SK-N-SH (cell line): ENCODE measurements around the gene TRPM7. TPM values are rescaled to one million over a fixed set of nuclear protein-coding genes. Genes with fewer than 3 reads are reported as not detected.

Source experiments
- CTCF ChIA-PET: fragments of 300-600, 350-600 bp; formaldehyde crosslinking; extraction: SDS; loops from one replicate; lab custom pipeline; 2021; lab: Yijun Ruan, JAX
- POLR2A ChIA-PET: fragments of 350-600 bp; sonication (Branson Sonifier 250); formaldehyde crosslinking; extraction: SDS; loops from one replicate; lab custom pipeline; 2020; ENCODE audit warnings: antibody characterized with exemption, inconsistent platforms; lab: Yijun Ruan, JAX
- DNase-seq: peaks from one replicate; pipeline ENCODE4 v3.0.0; 2012
- H2AFZ ChIP-seq: fragments of 200-600 bp; sonication (generic); 2 replicates; pipeline ENCODE4 v1.8.1; 2016; ENCODE audit warnings: antibody characterized with exemption, mild to moderate bottlenecking, low read depth
- H3F3A ChIP-seq: fragments of 200-600 bp; sonication (generic); replicated peaks from 2 replicates; pipeline ENCODE3; 2016; ENCODE audit warnings: antibody characterized with exemption, mild to moderate bottlenecking; ENCODE audit not compliant: insufficient read depth
- H3K27ac ChIP-seq, 2 experiments: fragments of 200-500 bp in 1 of 2; fragments of 200-600 bp in 1 of 2; sonication (Bioruptor generic) in 1 of 2; sonication (generic), shearing (Covaris generic) in 1 of 2; 2 replicates each; pipeline versions ENCODE4 v1.5.1 to v1.6.1; 2014 to 2016; ENCODE audit warnings: low read depth in 2 of 2, inconsistent platforms in 1 of 2, low read length in 1 of 2, mild to moderate bottlenecking in 1 of 2, mixed read lengths in 1 of 2
- H3K27me3 ChIP-seq: fragments of 200-600 bp; sonication (generic), shearing (Covaris generic); 2 replicates; pipeline ENCODE4 v1.6.1; 2016; ENCODE audit warnings: mixed run types; ENCODE audit not compliant: insufficient read depth
- H3K36me3 ChIP-seq, 2 experiments: fragments of 200-500 bp in 1 of 2; fragments of 200-600 bp in 1 of 2; sonication (Bioruptor generic) in 1 of 2; sonication (generic) in 1 of 2; replicated peaks in 1 of 2; 2 replicates each; pipeline versions ENCODE3 to v1.5.1; 2014 to 2016; ENCODE audit warnings: low read length in 1 of 2, mild to moderate bottlenecking in 1 of 2; ENCODE audit not compliant: insufficient read depth in 2 of 2, control insufficient read depth in 1 of 2
- H3K4me1 ChIP-seq, 2 experiments: fragments of 200-500 bp in 1 of 2; fragments of 200-600 bp in 1 of 2; sonication (Bioruptor generic) in 1 of 2; sonication (generic), shearing (Covaris generic) in 1 of 2; 2 replicates each; pipeline versions ENCODE4 v1.5.1 to v1.6.1; 2014 to 2016; ENCODE audit warnings: low read depth in 1 of 2, low read length in 1 of 2, mixed run types in 1 of 2; ENCODE audit not compliant: insufficient read depth in 2 of 2, control insufficient read depth in 1 of 2
- H3K4me2 ChIP-seq: fragments of 200-600 bp; sonication (generic), shearing (Covaris generic); 2 replicates; pipeline ENCODE4 v1.6.1; 2017; ENCODE audit warnings: mixed run types
- H3K4me3 ChIP-seq, 2 experiments: fragments of 200-500 bp in 1 of 2; fragments of 200-600 bp in 1 of 2; sonication (Bioruptor generic) in 1 of 2; sonication (generic), shearing (Covaris generic) in 1 of 2; 2 replicates each; pipeline versions ENCODE4 v1.5.1 to v1.8.1; 2014 to 2016; ENCODE audit warnings: low read depth in 2 of 2, inconsistent platforms in 1 of 2, low read length in 1 of 2, mild to moderate bottlenecking in 1 of 2, mixed read lengths in 1 of 2, moderate library complexity in 1 of 2
- H3K79me2 ChIP-seq: fragments of 200-600 bp; sonication (generic); 2 replicates; pipeline ENCODE4 v1.8.1; 2017; ENCODE audit warnings: mild to moderate bottlenecking; ENCODE audit not compliant: insufficient read depth
- H3K9ac ChIP-seq: fragments of 200-600 bp; sonication (generic); 2 replicates; pipeline ENCODE4 v1.6.1; 2017; ENCODE audit warnings: mixed run types
- H3K9me2 ChIP-seq: fragments of 200-600 bp; sonication (generic); 2 replicates; pipeline ENCODE4 v1.6.1; 2017; ENCODE audit warnings: mixed run types
- H3K9me3 ChIP-seq: fragments of 200-600 bp; sonication (generic); 2 replicates; pipeline ENCODE4 v1.6.1; 2017; ENCODE audit warnings: mixed run types, mild to moderate bottlenecking, moderate library complexity
- H4K20me1 ChIP-seq: fragments of 200-600 bp; sonication (generic); 2 replicates; pipeline ENCODE4 v1.6.1; 2017; ENCODE audit warnings: mild to moderate bottlenecking, mixed run types; ENCODE audit not compliant: insufficient read depth
- FOXM1 ChIP-seq: IDR thresholded peaks from 2 replicates; pipeline ENCODE4 v1.4.0; 2012; ENCODE audit warnings: low read depth, mild to moderate bottlenecking
- MEF2A ChIP-seq: IDR thresholded peaks from 2 replicates; pipeline ENCODE4 v1.4.0; 2012; ENCODE audit warnings: low read depth, borderline replicate concordance
- TAF1 ChIP-seq: IDR thresholded peaks from 2 replicates; pipeline ENCODE4 v1.6.1; 2012; ENCODE audit warnings: low read depth, mild to moderate bottlenecking, low read length, moderate library complexity, borderline replicate concordance
- YY1 ChIP-seq: IDR thresholded peaks from 2 replicates; pipeline ENCODE4 v1.4.0; 2012; ENCODE audit warnings: low read depth, mild to moderate bottlenecking
- WGBS: methylation state at CpG from one replicate; pipeline ENCODE4 v1.1.6; 2017; ENCODE audit warnings: low lambda C conversion rate; 5-methylcytosine and 5-hydroxymethylcytosine counted together
- polyA plus RNA-seq, 3 experiments: library from polyadenylated mRNA; depleted of rRNA; stranded (reverse); fragments of >200 nt; gene quantifications; 2 replicates each; pipeline ENCODE4 v1.2.3, GENCODE V29; 2012
- TF ChIP-seq, protein P1 (sequence below): IDR thresholded peaks from 2 replicates; pipeline ENCODE4 v1.4.0; 2012; ENCODE audit warnings: low read depth
- TF ChIP-seq, protein P2 (sequence below): IDR thresholded peaks from 2 replicates; pipeline ENCODE4; 2012
- TF ChIP-seq, protein P3 (sequence below): IDR thresholded peaks from 2 replicates; pipeline ENCODE4 v1.6.1; 2012; ENCODE audit warnings: mild to moderate bottlenecking, low read depth, low read length, moderate library complexity

TRPM7 gene
- polyA plus RNA-seq, 1 of the 3 experiments (the other 2 are of a cell fraction), result 5.1 TPM

DNA sequence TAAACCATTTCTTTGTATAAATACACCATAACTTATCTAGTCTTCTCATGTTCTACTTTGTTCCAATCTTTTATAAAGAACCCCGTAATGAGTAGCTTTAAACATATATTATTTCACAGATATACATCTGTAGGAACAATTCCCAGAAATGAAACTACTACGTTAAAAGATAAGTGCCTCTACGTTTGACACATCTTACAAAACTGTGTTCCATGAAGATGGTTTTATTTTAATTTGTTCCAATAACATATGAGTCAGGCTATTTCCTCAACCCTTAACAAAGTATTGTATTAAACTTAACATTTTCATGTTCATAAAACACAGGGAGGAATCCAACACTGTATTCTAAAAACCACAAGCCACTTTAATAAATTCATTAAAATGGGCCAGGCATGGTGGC, 52.9 kb downstream of the TRPM7 start (continued):
- TF ChIP-seq YY1, result no peak
- TF ChIP-seq, all 33 proteins: peak for 0

DNA sequence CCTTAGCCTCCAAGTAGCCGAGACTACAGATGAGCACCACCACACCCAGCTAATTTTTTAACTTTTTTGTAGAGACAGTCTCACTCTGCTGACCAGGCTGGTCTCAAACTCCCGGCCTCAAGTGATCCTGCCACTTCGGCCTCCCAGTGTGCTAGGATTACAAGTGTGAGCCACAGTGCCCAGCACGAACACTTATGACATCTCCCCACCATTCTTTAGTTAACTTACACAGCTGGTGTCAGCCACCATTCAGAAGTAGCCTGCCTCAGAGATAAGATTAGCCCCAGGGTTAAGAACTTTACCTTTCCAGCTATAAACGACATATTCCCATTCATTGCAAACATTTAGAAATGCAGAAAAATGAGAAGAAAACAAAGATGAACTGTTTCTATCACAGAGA, 58.2 kb downstream of the TRPM7 start:
- WGBS, result 98% methylated on average over 5 of the region's 5 CpGs
- no peak overlapping the region for H2AFZ ChIP-seq
- no peaks in the 10 kb centered on the region for H3K79me2 ChIP-seq
- H3K4me3 ChIP-seq, result no peak overlapping the region
- ChIA-PET CTCF (interaction anchor here (0.6 kb wide), 1 partner anchor 183 kb away, joined by 3 read pairs; no protein-coding TSS in a partner anchor), POLR2A (no interaction called here)
- no peaks in the 10 kb centered on the region for H3K27me3 ChIP-seq
- no peaks in the 10 kb centered on the region for H3K9me3 ChIP-seq
- no peak for DNase-seq
- no peaks in the 10 kb centered on the region for H3K4me1 ChIP-seq
- no peaks in the 10 kb centered on the region for H4K20me1 ChIP-seq
- H3F3A ChIP-seq, result peaks cover 23% of the 10 kb centered on the region
- no peak overlapping the region for H3K9ac ChIP-seq
- H3K36me3 ChIP-seq, result peaks cover 49 to 52% of the 10 kb centered on the region in 2 experiments
- H3K27ac ChIP-seq, result no peak overlapping the region
- H3K9me2 ChIP-seq, result no peaks in the 10 kb centered on the region
- no peak overlapping the region for H3K4me2 ChIP-seq
- TF ChIP-seq, protein P1, sequence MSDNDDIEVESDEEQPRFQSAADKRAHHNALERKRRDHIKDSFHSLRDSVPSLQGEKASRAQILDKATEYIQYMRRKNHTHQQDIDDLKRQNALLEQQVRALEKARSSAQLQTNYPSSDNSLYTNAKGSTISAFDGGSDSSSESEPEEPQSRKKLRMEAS, result no peak
- TF ChIP-seq MEF2A (no peak), FOXM1 (no peak)

DNA sequence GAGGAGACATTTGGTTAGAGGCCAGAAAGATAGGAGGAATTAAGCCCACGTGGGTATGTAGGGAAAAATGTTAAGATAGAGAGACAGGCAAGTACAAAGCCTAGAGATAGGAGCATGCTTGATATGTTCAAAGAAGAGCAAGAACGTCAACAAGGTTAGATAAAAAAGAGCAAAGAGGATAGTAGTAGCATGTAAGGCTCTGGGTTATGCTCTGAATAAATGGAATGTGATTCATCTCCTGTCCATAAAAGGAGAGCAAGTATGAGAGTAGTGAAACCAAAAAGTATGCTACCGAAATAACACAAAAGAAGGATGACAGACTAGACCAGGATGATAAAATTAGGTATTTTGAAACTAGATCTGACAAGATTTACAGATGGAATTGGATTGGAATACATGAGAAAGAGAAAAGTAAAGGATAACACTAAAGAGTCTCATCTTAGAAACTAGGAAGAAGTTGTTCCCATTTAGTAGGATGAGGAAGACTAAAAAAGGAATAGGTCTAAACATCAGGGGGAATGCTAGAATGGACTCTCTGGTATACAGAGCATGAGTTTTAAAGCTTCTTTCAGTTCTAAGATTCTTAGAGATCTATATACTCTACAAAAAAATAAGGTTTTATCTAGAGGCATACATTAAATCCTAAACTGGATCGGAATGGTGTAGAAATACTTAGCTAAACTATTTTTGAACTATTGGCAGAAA, 59.1 kb downstream of the TRPM7 start:
- 76% methylated on average over 4 of the region's 4 CpGs for WGBS
- Histone ChIP-seq H3K9me3 (no peaks in the 10 kb centered on the region), H3K9ac (no peak overlapping the region), H3K27me3 (no peaks in the 10 kb centered on the region), H3K36me3 (peaks cover 45 to 49% of the 10 kb centered on the region in 2 experiments), H3F3A (peaks cover 17% of the 10 kb centered on the region), H3K79me2 (no peaks in the 10 kb centered on the region), H3K4me1 (no peaks in the 10 kb centered on the region), H3K4me2 (peak overlapping the region; percentile 41; the same call in 1 of the 2 replicates), H3K27ac (peak overlapping the region; percentile 8 to 39; a peak in 2 of 4 replicates), H4K20me1 (no peaks in the 10 kb centered on the region), H3K9me2 (no peaks in the 10 kb centered on the region), H2AFZ (no peak overlapping the region), H3K4me3 (no peak overlapping the region)
- CTCF ChIA-PET, result interaction anchor here (0.6 kb wide), 1 partner anchor 9 kb away, joined by 3 read pairs; no protein-coding TSS in a partner anchor
- DNase-seq, result no peak
- TF ChIP-seq TAF1, result no peak
- TF ChIP-seq, protein P2, sequence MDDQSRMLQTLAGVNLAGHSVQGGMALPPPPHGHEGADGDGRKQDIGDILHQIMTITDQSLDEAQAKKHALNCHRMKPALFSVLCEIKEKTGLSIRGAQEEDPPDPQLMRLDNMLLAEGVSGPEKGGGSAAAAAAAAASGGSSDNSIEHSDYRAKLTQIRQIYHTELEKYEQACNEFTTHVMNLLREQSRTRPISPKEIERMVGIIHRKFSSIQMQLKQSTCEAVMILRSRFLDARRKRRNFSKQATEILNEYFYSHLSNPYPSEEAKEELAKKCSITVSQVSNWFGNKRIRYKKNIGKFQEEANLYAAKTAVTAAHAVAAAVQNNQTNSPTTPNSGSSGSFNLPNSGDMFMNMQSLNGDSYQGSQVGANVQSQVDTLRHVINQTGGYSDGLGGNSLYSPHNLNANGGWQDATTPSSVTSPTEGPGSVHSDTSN, result peak; percentile 39; the same call in 1 of the 2 replicates
- TF ChIP-seq, protein P3, sequence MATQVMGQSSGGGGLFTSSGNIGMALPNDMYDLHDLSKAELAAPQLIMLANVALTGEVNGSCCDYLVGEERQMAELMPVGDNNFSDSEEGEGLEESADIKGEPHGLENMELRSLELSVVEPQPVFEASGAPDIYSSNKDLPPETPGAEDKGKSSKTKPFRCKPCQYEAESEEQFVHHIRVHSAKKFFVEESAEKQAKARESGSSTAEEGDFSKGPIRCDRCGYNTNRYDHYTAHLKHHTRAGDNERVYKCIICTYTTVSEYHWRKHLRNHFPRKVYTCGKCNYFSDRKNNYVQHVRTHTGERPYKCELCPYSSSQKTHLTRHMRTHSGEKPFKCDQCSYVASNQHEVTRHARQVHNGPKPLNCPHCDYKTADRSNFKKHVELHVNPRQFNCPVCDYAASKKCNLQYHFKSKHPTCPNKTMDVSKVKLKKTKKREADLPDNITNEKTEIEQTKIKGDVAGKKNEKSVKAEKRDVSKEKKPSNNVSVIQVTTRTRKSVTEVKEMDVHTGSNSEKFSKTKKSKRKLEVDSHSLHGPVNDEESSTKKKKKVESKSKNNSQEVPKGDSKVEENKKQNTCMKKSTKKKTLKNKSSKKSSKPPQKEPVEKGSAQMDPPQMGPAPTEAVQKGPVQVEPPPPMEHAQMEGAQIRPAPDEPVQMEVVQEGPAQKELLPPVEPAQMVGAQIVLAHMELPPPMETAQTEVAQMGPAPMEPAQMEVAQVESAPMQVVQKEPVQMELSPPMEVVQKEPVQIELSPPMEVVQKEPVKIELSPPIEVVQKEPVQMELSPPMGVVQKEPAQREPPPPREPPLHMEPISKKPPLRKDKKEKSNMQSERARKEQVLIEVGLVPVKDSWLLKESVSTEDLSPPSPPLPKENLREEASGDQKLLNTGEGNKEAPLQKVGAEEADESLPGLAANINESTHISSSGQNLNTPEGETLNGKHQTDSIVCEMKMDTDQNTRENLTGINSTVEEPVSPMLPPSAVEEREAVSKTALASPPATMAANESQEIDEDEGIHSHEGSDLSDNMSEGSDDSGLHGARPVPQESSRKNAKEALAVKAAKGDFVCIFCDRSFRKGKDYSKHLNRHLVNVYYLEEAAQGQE, result no peak
- POLR2A ChIA-PET, result no interaction called here
